ENCODE results near the gene TUBE1.

Gene TUBE1

DNA sequence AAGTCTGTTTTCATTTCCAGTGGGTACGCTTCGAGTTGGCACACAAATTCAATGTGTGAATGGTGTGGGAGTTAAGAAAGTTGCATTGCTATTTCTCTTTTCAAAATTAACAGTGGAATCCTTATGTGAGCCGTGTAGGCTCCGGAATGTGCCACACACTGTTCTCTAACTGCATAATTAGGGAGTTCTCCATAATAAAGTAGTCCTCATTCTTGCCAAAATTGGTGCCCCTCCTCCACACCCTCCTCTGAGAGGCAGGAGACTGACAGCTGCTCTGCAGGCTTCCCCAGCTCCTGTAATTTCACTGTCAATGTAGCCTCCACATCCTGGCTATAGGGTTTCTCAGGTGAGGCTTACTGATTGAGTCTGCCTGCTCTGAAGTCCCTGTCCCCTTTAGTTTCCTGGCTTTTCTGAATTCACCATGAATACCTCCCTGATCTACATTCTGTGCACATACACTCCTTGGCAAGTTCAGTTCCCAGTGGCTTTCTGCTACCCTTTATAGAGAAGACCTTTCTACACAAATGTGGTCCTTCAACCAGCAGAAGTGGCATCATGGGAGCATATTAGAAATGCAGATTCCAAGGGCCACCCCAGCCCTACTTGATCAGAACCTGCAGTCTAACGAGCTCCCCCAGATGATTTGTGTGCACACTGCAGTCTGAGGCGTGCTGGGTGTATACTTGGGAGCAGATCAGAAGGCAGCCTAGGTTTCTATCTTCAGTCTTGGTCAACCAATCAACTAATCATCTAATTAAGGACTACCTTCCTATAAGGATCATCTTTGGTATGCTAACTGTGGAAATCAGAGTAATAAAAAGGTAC, 53.3 kb downstream of the TUBE1 start:
- DNase-seq (ENCODE audit: low read depth), result no peak

DNA sequence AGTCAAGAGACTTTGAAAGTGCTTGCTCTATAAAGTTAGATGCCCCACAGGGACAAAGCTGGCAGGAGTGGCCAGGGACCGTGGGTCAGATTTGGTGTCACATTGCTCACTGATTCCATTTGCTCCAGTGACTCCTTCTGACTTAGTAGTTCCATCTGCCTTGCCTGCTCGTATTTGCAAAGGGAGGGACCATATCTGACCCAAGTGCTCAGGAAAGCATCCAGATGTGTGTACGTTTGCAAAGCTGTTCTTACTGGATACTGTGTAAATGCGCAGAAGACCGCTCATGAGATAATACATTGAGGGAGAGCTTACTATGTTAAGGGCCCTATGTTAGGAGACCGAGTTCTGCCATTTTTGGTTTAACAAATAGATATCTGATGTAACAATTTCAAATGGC, 54.6 kb downstream of the TUBE1 start:
- no peak for DNase-seq (ENCODE audit: low read depth)

DNA sequence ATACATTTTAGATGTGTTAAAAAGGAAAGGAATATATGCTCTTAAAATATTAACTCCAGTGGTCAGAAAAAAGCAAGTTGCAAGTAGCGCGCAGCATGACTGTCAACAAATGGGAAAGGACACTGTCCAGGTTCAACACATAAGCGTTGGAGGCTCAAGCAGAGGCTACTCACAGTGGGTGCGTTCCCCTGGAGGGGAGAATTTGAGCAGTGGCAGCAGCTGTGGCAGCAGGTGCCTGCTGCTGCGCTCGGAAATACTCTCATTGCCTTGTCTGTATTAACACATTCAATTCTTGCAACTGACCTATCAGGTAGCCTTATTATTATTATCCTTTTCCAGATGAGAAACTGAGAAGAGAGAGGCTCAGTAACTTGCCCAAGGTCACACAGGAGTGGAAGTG, 55.3 kb downstream of the TUBE1 start:
- no peak for DNase-seq (ENCODE audit: low read depth)

DNA sequence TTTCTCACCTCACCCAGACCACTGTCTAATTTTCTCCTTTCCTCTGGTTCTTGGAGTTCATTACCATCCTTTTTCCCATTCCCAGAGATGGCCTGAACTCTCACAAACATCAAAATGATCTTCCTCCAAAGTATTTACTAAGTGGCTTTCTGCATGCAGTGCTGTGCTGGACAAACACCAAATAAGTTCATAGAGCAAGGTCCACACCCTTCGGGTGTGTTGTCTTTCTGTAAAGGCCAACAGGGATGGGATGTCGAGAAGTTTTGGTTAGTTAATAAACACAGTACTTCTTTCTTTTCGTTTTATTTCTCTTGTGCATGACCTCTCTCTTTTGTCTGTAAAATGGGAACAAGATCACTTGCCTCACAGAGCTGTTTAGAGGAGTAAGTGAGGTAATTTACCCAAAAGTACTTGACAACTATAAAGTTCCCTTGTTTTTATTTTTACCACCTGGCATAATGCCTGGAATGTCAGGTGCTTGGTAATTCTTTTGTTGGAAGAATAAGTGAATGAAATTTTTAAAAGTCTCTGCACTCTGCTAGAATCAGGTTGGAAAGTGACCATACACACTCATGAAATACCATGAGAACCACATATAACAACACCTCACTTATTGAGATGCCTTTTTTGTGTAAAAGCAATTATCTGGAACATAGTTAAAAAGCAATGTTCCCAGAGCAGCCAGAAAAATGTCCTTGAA, 56.2 kb downstream of the TUBE1 start:
- DNase-seq (ENCODE audit: low read depth), result no peak

DNA sequence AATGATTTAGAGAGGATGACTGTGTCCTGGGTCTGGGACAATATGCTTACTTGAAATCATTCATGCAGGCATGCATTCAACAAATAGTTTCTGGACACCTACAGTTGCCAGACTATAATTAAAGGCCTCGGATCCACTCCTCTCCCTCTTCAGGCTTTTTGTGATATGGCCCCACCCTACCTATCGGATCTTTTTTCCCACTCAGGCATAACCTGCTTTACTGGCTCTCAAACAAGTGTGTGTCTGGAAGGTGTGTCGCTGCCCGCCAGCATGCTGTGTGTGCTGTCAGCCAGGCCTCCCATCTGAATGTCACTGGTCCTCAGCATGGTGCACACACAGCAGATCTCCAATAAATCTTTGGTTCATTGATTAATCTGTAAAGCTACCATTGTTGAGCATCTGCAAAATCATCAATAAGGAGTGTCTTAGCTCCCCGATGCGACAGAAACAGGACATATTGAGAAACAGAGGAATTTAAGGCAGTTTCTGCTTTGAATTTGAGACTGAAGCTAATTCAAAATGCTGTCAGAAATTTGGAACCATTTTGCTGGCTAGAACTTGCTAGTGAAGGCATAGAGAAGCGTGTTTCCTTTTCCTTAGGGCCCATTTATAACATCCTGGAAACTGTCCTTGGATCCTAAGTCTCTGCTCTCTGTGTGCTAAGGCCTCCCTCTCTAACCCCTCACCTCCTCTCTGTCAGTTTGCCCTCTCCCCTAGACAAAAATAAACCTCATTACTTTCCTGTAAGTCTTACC, 56.9 kb downstream of the TUBE1 start:
- DNase-seq (ENCODE audit: low read depth), result no peak

DNA sequence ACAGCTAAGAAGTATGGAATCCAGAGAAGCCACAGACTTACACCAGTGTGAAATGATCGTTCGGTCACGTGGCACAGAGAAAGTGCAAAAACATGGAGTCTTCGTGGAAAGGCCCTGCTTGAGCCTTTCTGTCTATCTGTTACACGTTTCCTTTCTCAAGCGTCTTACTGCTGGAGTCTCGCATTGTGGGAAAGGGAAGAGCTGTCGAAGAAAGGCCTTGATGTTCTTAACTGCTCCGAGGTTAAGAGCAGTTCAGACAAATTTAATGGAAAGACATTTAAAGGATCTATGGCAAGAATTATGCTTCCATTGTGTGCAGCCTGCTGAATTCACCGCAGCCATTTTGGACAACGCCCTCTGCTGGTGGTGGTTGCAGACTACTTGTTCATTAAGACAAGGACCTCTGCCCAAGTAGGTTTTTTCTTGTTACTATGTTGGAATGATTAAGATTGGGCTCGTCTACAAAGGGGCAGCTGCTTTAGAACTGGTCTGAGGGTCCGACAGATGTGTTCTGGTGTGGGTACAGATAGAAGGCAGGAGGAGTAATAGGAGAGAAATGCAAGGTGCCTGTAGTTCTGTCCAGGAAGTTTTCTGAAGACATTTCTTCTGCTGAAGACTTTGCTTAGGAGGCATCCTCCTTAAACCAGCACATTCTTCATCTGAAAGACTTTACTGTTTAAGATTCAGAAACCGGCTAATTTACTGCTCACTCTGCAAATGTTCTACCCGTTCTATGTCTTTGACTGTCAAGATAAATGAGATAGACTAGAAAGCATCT, 58.0 kb downstream of the TUBE1 start:
- peak; percentile 46 for DNase-seq (ENCODE audit: low read depth)

DNA sequence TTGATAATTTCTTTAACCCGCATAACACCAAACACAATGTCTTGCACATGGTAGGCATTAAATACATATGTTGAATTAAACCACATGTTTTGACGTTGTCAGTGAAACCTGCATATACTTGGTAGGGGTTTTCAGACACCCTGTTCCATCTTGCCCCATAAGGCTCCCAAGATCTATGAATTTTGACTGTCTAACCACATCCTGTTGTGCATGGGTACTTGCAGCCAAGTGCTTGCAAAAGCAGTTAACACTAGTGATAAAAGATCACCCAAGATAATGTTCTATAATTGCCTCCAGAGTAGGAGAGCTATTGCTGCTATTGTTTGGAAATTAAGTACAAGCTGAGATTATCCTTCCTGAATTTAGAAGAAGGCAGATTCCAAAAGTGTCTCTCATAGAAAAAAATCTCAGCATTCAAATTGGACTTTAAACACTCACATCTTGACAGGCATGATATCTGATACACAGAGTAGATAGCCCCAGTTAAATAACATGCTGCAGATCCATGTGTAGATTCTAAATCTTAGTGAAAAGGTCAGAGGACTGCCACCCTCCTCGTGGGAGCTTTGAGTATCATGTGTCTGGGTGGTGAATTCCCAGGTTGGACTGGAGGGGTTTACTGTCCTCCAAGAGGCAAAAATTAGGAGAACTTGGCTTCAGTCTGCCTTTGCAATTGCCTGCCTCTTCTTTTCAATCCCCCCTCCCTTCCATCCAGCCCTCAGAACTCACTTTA, 59.2 kb downstream of the TUBE1 start:
- no peak for DNase-seq (ENCODE audit: low read depth)

DNA sequence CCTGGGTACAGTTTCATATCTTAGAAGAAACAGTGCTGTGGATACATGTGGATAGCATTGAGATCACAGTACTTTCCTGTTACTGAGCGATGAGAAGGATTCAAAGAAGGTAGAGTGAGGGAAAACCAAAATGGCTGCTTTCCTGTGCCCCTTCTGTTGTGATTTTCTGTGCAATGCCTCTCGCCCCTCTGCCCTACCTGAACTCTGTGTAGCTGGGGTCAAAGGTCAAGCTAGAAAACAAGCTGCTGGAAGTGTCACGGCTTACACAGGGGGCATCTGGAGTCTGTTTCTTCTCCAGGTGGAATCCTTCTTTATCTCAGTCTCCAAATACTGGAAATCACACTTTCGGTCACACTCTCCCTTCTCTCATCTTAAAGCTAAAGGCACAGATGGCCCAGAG, 60.3 kb downstream of the TUBE1 start:
- DNase-seq (ENCODE audit: low read depth), result no peak

DNA sequence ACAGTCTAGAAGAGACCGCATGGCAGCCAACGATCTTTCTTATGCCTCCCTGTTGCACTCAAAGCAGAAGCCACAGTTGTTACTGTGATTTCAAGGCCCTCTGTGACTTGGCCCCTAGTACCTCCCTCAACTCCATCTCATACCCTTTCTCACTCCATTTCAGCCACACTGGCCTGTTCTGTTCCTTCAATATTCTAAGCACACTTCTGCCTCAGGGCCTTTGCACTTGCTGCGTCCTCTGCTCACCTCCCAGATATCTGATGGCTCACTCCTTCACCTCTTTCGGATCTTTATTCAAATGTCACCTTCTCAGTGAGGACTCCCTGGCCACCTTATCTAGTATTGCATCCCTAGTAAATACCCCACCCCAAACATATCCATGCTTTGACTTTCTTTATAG, 62.8 kb downstream of the TUBE1 start:
- no peak for DNase-seq (ENCODE audit: low read depth)

DNA sequence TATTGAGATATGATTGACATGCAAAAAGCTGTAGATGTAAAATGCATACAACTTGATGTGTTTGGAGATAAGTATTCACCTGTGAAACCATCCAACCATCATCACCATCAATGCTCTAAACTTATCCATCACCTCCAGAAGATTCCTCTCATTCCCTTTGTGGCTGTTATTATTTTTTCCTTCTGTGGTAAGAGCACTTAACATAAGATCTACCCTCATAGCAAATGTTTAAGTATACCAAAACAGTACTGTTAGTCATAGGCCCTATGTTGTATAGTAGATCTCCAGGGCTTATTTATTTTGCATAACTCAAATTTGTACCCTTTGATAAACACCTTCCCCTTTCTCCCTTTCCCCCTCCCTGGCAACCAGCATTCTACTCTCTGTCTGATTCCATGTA, 64.5 kb downstream of the TUBE1 start:
- no peak for DNase-seq (ENCODE audit: low read depth)

DNA sequence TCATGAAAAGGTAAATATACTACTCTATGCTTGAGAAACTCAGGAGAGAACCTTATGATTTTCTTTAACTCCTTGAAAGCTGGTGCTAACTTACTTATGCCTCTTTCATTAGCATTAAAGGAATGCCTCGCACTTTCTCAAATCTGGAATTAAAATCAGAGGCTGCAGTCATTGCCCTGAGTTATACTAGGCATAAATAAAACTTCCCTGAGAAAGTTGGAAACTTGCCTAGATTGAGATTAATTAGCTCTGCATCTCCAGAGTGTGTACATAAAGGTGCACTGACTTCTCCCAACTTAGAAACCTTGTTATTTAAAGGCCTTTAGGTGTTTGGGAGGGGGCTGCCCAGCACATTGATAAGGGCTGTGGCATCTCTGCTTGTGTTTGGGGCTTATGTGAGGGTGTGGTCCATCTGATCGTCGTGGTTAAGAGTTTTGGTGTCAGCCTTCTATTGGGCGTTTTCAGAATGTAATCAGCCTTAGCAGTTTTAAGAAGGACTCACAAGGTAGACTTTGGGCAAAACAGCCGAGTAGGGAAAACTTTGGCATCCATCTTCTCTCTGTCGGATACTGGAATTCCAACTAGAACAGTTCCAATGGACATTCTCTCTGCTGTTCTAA, 65.5 kb downstream of the TUBE1 start:
- no peak for DNase-seq (ENCODE audit: low read depth)

Measured in activated T-cell treated with anti-CD3 and anti-CD28 coated beads for 1 hour (primary cell).